ENCODE results near the gene MMP2. TPM values are rescaled to one million over a fixed set of nuclear protein-coding genes. Genes with fewer than 3 reads are reported as not detected.
A peak's percentile ranks its signal among the peaks of the same experiment; 100 is the strongest.

MMP2 gene
- total and polyA plus RNA-seq, 2 of the 13 experiments (the other 11 are each of a cell fraction or from before 2014, with no cell fraction given) = 0.31 to 1.3 TPM

GRCh38 chr16:55465077-55465896 is 13.7 kb upstream of the MMP2 start (continued):
- peak; percentile 27; the same call in 1 of the 2 replicates for TF ChIP-seq TFDP1 (CRISPR knock-in tag; IDR thresholded peaks at IDR 0.05; ENCODE audit: borderline replicate concordance)
- no peak for TF ChIP-seq PAF1 (CRISPR knock-in tag; IDR thresholded peaks at IDR 0.05)
- TF ChIP-seq ZNF749 (CRISPR knock-in tag; IDR thresholded peaks at IDR 0.05; ENCODE audit: borderline replicate concordance) = no peak
- peak; percentile 79; the same call in 1 of the 2 replicates for TF ChIP-seq ZBED4 (CRISPR knock-in tag; IDR thresholded peaks at IDR 0.05; ENCODE audit: borderline replicate concordance)
- peak; percentile 51 for TF ChIP-seq BCL6 (CRISPR knock-in tag; IDR thresholded peaks at IDR 0.05)
- no peak; the same call in 1 of the 2 replicates for TF ChIP-seq ZNF235 (CRISPR knock-in tag; IDR thresholded peaks at IDR 0.05; ENCODE audit: borderline replicate concordance)
- TF ChIP-seq E2F5 (CRISPR knock-in tag; conservative IDR thresholded peaks at IDR 0.05) = no peak
- no peak for TF ChIP-seq NCOR1 (IDR thresholded peaks at IDR 0.05; ENCODE audit: borderline replicate concordance, low read length)
- TF ChIP-seq ARID4A (CRISPR knock-in tag; IDR thresholded peaks at IDR 0.05; ENCODE audit: borderline replicate concordance) = no peak
- no peak for TF ChIP-seq ZNF564 (CRISPR knock-in tag; IDR thresholded peaks at IDR 0.05)
- TF ChIP-seq NFE2L2 (IDR thresholded peaks at IDR 0.05; ENCODE audit: low read length) = peak; percentile 46
- TF ChIP-seq SRSF9 (IDR thresholded peaks at IDR 0.05; ENCODE audit: borderline replicate concordance, insufficient read depth, low read depth, low read length, poor library complexity, severe bottlenecking) = no peak
- TF ChIP-seq ATF1 (CRISPR knock-in tag; IDR thresholded peaks at IDR 0.05) = no peak
- TF ChIP-seq KLF11 (CRISPR knock-in tag; IDR thresholded peaks at IDR 0.05) = no peak
- TF ChIP-seq PPARG (CRISPR knock-in tag; conservative IDR thresholded peaks at IDR 0.05) = 0 out of 2 replicates have a peak, but pooled peaks have one; percentile 27
- no peak for TF ChIP-seq SRF (IDR thresholded peaks at IDR 0.05; ENCODE audit: low read depth, low read length)
- TF ChIP-seq REL (CRISPR knock-in tag; conservative IDR thresholded peaks at IDR 0.05) = no peak
- TF ChIP-seq MAF1 (CRISPR knock-in tag; IDR thresholded peaks at IDR 0.05; ENCODE audit: borderline replicate concordance) = no peak
- TF ChIP-seq TSC22D2 (CRISPR knock-in tag; IDR thresholded peaks at IDR 0.05; ENCODE audit: borderline replicate concordance) = peak; percentile 66; the same call in 1 of the 2 replicates

All from HepG2 (cell line).